Ishikawa (cell line): Measurements from ENCODE around the gene PARVB.

ENCODE experiments used
- EP300 ChIP-seq: IDR thresholded peaks from 2 replicates; pipeline ENCODE4 v1.6.1; 2012; ENCODE audit warnings: borderline replicate concordance
- REST ChIP-seq: IDR thresholded peaks from 2 replicates; pipeline ENCODE4 v1.6.1; 2012; ENCODE audit warnings: low read depth, mild to moderate bottlenecking
- TAF1 ChIP-seq: IDR thresholded peaks from 2 replicates; pipeline ENCODE4 v1.6.1; 2012; ENCODE audit warnings: low read depth, mild to moderate bottlenecking
- TF ChIP-seq, protein P1 (sequence below): IDR thresholded peaks from 2 replicates; pipeline ENCODE4 v1.6.1; 2012

DNA sequence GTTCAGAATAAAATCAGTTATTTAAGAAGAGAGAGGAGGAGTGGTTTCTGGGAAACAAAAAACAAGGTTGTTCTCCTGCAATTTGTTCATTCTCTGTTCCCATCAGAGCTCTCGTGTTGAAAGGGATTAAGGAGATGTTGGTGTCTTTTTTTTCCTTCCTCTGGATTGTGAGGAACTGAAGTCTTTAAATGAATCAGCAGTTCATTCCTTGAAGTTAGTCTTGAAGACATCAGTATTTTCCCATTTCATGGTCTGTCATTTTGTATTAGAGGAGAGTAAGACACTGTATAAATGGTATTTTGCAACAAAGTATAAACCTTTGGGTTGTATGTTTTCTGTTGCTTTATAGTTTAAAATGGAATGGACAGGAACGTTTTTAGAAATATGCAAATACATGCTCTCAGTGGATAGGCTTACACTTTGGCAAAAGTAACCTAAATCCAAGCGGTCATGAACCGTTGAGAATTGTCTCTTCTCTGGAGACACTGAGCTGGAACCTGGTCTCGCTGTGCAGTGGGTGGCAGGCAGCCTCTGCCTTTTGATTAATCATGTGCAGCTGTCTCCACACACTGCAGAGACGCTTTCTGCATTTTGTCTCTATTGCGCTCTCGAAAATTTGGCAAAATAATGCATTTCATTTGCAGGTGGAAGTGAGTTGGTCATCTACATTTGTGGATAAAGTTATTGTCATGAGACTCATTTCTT is 35.8 kb upstream of the PARVB start:
- TF ChIP-seq REST, result no peak
- TF ChIP-seq, protein P1, sequence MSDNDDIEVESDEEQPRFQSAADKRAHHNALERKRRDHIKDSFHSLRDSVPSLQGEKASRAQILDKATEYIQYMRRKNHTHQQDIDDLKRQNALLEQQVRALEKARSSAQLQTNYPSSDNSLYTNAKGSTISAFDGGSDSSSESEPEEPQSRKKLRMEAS, result no peak
- no peak for TF ChIP-seq EP300
- no peak for TF ChIP-seq TAF1
